Smooth muscle cell (in vitro differentiated cells): ENCODE measurements around the gene NDUFAF8. TPM values are rescaled to one million over a fixed set of nuclear protein-coding genes. Genes with fewer than 3 reads are reported as not detected.

ENCODE experiments used
- DNase-seq: peaks from one replicate; lab custom pipeline; 2025; ENCODE audit not compliant: unreplicated experiment; lab: John Stamatoyannopoulos, UW
- H2AFZ ChIP-seq: fragments of 200-600 bp; sonication (generic); 2 replicates; pipeline ENCODE4 v1.6.0; 2016; ENCODE audit warnings: antibody characterized with exemption, low read depth, mild to moderate bottlenecking
- H3F3A ChIP-seq: fragments of 200-600 bp; sonication (generic); 2 replicates; pipeline ENCODE4 v1.6.0; 2017; ENCODE audit warnings: antibody characterized with exemption, low read depth
- H3K27ac ChIP-seq: fragments of 200-600 bp; sonication (generic); 2 replicates; pipeline ENCODE4 v1.5.1; 2016; ENCODE audit warnings: low read depth, mild to moderate bottlenecking
- H3K27me3 ChIP-seq: fragments of 200-600 bp; sonication (generic); 2 replicates; pipeline ENCODE4 v1.6.1; 2016; ENCODE audit warnings: low read depth, mild to moderate bottlenecking
- H3K36me3 ChIP-seq: fragments of 200-600 bp; sonication (generic); 2 replicates; pipeline ENCODE4 v1.5.1; 2016; ENCODE audit warnings: low read depth
- H3K4me1 ChIP-seq: fragments of 200-600 bp; sonication (generic); 2 replicates; pipeline ENCODE4 v1.5.1; 2016; ENCODE audit warnings: low read depth
- H3K4me2 ChIP-seq: fragments of 200-600 bp; sonication (generic); 2 replicates; pipeline ENCODE4 v1.6.0; 2016; ENCODE audit warnings: mild to moderate bottlenecking
- H3K4me3 ChIP-seq: fragments of 200-600 bp; sonication (generic); 2 replicates; pipeline ENCODE4 v1.5.1; 2016; ENCODE audit warnings: mild to moderate bottlenecking
- H3K79me2 ChIP-seq: fragments of 200-600 bp; sonication (generic); 2 replicates; pipeline ENCODE4 v1.6.0; 2016; ENCODE audit warnings: low read depth, mild to moderate bottlenecking
- H3K9ac ChIP-seq: fragments of 200-600 bp; sonication (generic); 2 replicates; pipeline ENCODE4 v1.6.0; 2016; ENCODE audit warnings: low read depth
- H3K9me3 ChIP-seq: fragments of 200-600 bp; sonication (generic); replicated peaks from 2 replicates; pipeline ENCODE4 v1.5.1; 2016; ENCODE audit warnings: low read depth
- H4K20me1 ChIP-seq: fragments of 200-600 bp; sonication (generic); 2 replicates; pipeline ENCODE4 v1.6.0; 2016; ENCODE audit warnings: low read depth
- CTCF ChIP-seq: fragments of 200-600 bp; sonication (generic); IDR thresholded peaks from 2 replicates; pipeline ENCODE4 v1.5.1; 2017; ENCODE audit warnings: borderline replicate concordance, mild to moderate bottlenecking, antibody characterized with exemption; ENCODE audit not compliant: insufficient read depth, poor library complexity, severe bottlenecking
- WGBS: methylation state at CpG from one replicate; pipeline ENCODE4 v1.1.7; 2016; ENCODE audit warnings: low lambda C conversion rate; 5-methylcytosine and 5-hydroxymethylcytosine counted together
- polyA plus RNA-seq: library from polyadenylated mRNA; unstranded; fragments of >200 nt; fragmentation: Nextera tagmentation; extraction: Ambion mirVana; gene quantifications from 2 replicates; pipeline ENCODE4 v1.2.1, GENCODE V29; 2016
- total RNA-seq: library from RNA; depleted of rRNA; stranded (reverse); fragments of >200 nt; gene quantifications from 2 replicates; pipeline ENCODE4 v1.2.3, GENCODE V29; 2014

The NDUFAF8 gene
- total and polyA plus RNA-seq, 2 experiments from 2014 or later: 60.6 to 111 TPM

- no peaks in the 10 kb centered on the region for H3F3A ChIP-seq
- H3K4me1 ChIP-seq: no peaks in the 10 kb centered on the region
- H4K20me1 ChIP-seq: no peaks in the 10 kb centered on the region
- WGBS: 91% methylated on average over 9 of the region's 14 CpGs
- no peaks in the 10 kb centered on the region for H3K36me3 ChIP-seq
- H3K27ac ChIP-seq: no peak overlapping the region
- H3K9me3 ChIP-seq: no peaks in the 10 kb centered on the region
- no peak overlapping the region for H2AFZ ChIP-seq
- H3K4me2 ChIP-seq: no peak overlapping the region
- H3K27me3 ChIP-seq: no peaks in the 10 kb centered on the region
- no peak for TF ChIP-seq CTCF
- H3K79me2 ChIP-seq: no peaks in the 10 kb centered on the region
- no peak overlapping the region for H3K9ac ChIP-seq
- no peak for DNase-seq
- H3K4me3 ChIP-seq: no peak overlapping the region
Measured at GRCh38 chr17:81197409-81197795, 41.7 kb upstream of the NDUFAF8 start.

GRCh38 chr17:81197831-81198490 is 41.2 kb upstream of the NDUFAF8 start:
- H4K20me1 ChIP-seq: no peaks in the 10 kb centered on the region
- no peak overlapping the region for H3K9ac ChIP-seq
- H3K9me3 ChIP-seq: no peaks in the 10 kb centered on the region
- no peaks in the 10 kb centered on the region for H3K79me2 ChIP-seq
- 94% methylated on average over 17 of the region's 21 CpGs for WGBS
- H3K27me3 ChIP-seq: no peaks in the 10 kb centered on the region
- H3K4me1 ChIP-seq: no peaks in the 10 kb centered on the region
- H3F3A ChIP-seq: no peaks in the 10 kb centered on the region
- no peaks in the 10 kb centered on the region for H3K36me3 ChIP-seq
- TF ChIP-seq CTCF: no peak
- DNase-seq: no peak
- no peak overlapping the region for H3K4me2 ChIP-seq
- H3K4me3 ChIP-seq: no peak overlapping the region
- H3K27ac ChIP-seq: no peak overlapping the region
- H2AFZ ChIP-seq: no peak overlapping the region

GRCh38 chr17:81198826-81199481 is 40.2 kb upstream of the NDUFAF8 start:
- Histone ChIP-seq H3K27me3 (no peaks in the 10 kb centered on the region), H3K79me2 (no peaks in the 10 kb centered on the region), H3F3A (no peaks in the 10 kb centered on the region), H3K4me3 (no peak overlapping the region), H3K4me2 (no peak overlapping the region), H3K9ac (no peak overlapping the region), H3K9me3 (no peaks in the 10 kb centered on the region), H4K20me1 (no peaks in the 10 kb centered on the region), H2AFZ (no peak overlapping the region), H3K4me1 (no peaks in the 10 kb centered on the region), H3K36me3 (no peaks in the 10 kb centered on the region), H3K27ac (no peak overlapping the region)
- TF ChIP-seq CTCF: no peak
- 95% methylated on average over 22 of the region's 22 CpGs for WGBS
- no peak for DNase-seq

- Histone ChIP-seq H3K4me2 (no peak overlapping the region), H3K79me2 (no peaks in the 10 kb centered on the region), H3K9me3 (no peaks in the 10 kb centered on the region), H4K20me1 (no peaks in the 10 kb centered on the region), H3K27ac (no peak overlapping the region), H2AFZ (no peak overlapping the region), H3K36me3 (no peaks in the 10 kb centered on the region), H3K4me1 (no peaks in the 10 kb centered on the region), H3K4me3 (no peak overlapping the region), H3K9ac (no peak overlapping the region), H3F3A (no peaks in the 10 kb centered on the region), H3K27me3 (no peaks in the 10 kb centered on the region)
- TF ChIP-seq CTCF: no peak
- WGBS: 94% methylated on average over 17 of the region's 18 CpGs
- no peak for DNase-seq
Measured at GRCh38 chr17:81199482-81199830, 39.7 kb upstream of the NDUFAF8 start.
